GM12873 (cell line): ENCODE measurements around the gene FAM89B.

Source experiments
- CTCF ChIP-seq: IDR thresholded peaks from 2 replicates; pipeline ENCODE4 v1.5.1; 2012; ENCODE audit warnings: low read depth, mild to moderate bottlenecking, moderate library complexity, low read length, control low read depth; ENCODE audit not compliant: insufficient read depth; ENCODE audit errors: missing control alignments

Gene FAM89B

GRCh38 chr11:65595131-65595530 is 22.8 kb downstream of the FAM89B start:
- no peak for TF ChIP-seq CTCF

DNA sequence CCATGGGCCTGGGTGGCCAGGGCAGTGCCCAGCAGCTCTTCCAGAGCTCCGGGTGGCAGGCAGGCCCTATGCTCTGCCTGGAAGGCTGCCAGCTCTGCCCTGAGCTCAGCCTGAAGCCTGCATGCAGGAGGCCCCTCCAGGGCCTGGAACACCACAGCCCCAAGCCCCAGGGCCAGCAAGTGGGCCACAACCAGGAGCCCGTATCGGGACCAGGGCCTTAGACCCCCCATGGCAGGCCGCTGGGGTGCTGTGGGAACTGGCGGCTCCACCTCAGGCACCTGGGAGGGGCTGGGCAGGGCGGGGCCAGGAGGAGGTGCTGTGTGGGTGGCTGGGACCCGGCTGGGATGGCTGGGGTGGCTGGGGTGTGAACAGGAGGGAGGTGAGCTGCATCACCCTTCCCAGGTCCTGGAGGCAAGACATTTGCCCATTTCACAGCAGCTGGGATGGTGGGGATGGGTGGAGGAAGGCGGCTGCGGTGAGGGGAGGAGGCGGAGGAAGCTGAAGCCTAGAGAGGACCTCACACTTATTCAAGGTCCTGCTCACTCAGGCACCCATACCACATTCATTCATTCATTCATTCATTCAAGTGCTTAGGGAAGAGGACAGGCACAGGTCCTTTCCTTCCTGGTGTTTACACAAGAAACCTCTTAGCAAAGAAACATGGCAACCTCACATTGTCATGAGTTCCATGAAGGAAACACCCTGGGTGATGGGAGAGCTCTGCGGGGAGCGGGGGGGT is 23.4 kb downstream of the FAM89B start, which contains the start of gene KCNK7:
KCNK7 (minus strand) TSS at position 258 of the 739 bp plus-strand sequence; CDS start at position 230, 28 bp downstream.
- TF ChIP-seq CTCF, result no peak

DNA sequence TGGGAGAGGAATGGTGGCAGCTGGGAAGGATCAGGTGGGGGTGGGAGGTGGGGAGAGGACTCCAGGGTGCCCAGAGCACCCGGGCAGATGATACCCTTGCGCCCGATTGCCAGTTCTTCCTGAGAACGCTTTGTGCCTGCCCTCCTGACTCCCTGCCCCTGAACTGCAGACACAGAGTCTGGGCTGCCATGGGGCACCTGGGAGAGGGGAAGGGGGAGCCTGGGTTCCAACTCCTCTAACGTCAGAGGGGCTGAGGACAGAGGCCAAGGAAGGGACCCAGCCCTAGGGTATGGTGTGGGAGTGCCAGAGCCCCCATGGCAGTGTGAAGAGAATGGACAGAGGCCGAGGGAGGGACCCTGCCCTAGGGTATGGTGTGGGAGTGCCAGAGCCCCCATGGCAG is 24.2 kb downstream of the FAM89B start:
- no peak for TF ChIP-seq CTCF

GRCh38 chr11:65598258-65598699 is 25.9 kb downstream of the FAM89B start:
- no peak for TF ChIP-seq CTCF

DNA sequence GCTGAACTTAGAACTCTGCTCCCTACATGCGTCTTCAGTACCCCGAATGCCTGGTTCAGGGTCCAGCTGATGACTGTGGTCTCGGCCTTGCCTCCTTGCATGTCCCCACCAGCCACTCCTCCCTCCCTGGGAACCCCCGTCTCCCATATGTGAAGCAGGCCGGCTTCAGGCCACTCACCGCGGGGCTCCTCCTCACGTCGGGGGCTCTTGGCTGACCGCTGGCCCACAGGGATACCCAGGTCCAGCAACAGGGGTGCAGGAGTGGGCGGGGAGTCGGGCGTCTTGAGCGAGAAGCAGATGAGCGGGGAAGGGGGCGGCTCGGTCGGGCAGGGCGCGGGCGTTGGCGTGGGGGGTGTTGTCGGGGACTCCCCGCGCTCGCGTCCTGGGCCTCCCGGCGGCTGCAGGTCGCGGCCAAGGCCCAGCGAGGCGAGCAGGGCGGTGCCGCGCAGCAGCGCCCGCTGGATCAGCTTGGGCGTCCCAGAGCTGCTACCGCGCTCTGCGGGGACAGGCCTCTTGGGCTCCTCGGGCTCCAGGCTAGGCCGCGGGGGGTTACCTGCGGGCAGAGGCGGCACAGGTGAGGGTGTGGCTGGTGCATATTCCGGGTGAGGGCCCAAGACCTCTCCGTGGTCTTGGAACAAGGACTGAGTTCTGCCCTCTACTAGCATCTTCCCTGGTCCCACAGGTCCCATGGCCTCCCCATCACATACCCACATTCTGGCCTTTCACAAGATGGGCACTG is 27.0 kb downstream of the FAM89B start:
- no peak for TF ChIP-seq CTCF

- no peak for TF ChIP-seq CTCF
These were observed 27.6 kb downstream of the FAM89B start for GRCh38 chr11:65599955-65600246.

- TF ChIP-seq CTCF, result no peak
These were observed 31.9 kb downstream of the FAM89B start for GRCh38 chr11:65604258-65604657.
